ENCODE measurements around the gene LHFPL6.

The LHFPL6 gene

GRCh38 chr13:39602614-39603366 is at the start of gene LHFPL6:
LHFPL6 (minus strand) TSS chr13:39603193.
- DNase-seq: peak; percentile 71

GRCh38 chr13:39646122-39646521 is 43.1 kb upstream of the LHFPL6 start:
- DNase-seq: no peak

- DNase-seq: no peak
Measured at GRCh38 chr13:39641645-39642044, 38.7 kb upstream of the LHFPL6 start.

- no peak for DNase-seq
Measured at GRCh38 chr13:39637890-39638289, 34.9 kb upstream of the LHFPL6 start.

GRCh38 chr13:39635564-39635963 is 32.6 kb upstream of the LHFPL6 start:
- no peak for DNase-seq

- no peak for DNase-seq
Measured at GRCh38 chr13:39632994-39633393, 30.0 kb upstream of the LHFPL6 start.

GRCh38 chr13:39631307-39631706 is 28.3 kb upstream of the LHFPL6 start:
- no peak for DNase-seq

GRCh38 chr13:39623466-39623865 is 20.5 kb upstream of the LHFPL6 start:
- DNase-seq: no peak

- no peak for DNase-seq
Measured at GRCh38 chr13:39618561-39618960, 15.6 kb upstream of the LHFPL6 start.

- peak; percentile 10 for DNase-seq
Measured at GRCh38 chr13:39616087-39616694, 13.2 kb upstream of the LHFPL6 start.

GRCh38 chr13:39612023-39612637 is 9.1 kb upstream of the LHFPL6 start:
- DNase-seq: peak; percentile 54

GRCh38 chr13:39607876-39608275 is 4.9 kb upstream of the LHFPL6 start:
- DNase-seq: no peak

- no peak for DNase-seq
Measured at GRCh38 chr13:39605677-39606320, 2.8 kb upstream of the LHFPL6 start.

- DNase-seq: no peak
Measured at GRCh38 chr13:39604756-39605155, 1.8 kb upstream of the LHFPL6 start.

- DNase-seq: no peak
Measured at GRCh38 chr13:39603424-39603947, 493 bp upstream of the LHFPL6 start.

GRCh38 chr13:39602277-39602613 is 748 bp downstream of the LHFPL6 start:
- no peak for DNase-seq

GRCh38 chr13:39601636-39602035 is 1.4 kb downstream of the LHFPL6 start:
- DNase-seq: no peak

GRCh38 chr13:39600766-39601165 is 2.2 kb downstream of the LHFPL6 start:
- DNase-seq: no peak

GRCh38 chr13:39599842-39600241 is 3.2 kb downstream of the LHFPL6 start:
- no peak for DNase-seq

GRCh38 chr13:39599012-39599411 is 4.0 kb downstream of the LHFPL6 start:
- DNase-seq: no peak

GRCh38 chr13:39597838-39598237 is 5.2 kb downstream of the LHFPL6 start:
- no peak for DNase-seq

- DNase-seq: no peak
Measured at GRCh38 chr13:39596685-39597084, 6.3 kb downstream of the LHFPL6 start.

- no peak for DNase-seq
Measured at GRCh38 chr13:39596176-39596575, 6.8 kb downstream of the LHFPL6 start.
